Measurements from ENCODE around the gene ING5.

The ING5 gene

DNA sequence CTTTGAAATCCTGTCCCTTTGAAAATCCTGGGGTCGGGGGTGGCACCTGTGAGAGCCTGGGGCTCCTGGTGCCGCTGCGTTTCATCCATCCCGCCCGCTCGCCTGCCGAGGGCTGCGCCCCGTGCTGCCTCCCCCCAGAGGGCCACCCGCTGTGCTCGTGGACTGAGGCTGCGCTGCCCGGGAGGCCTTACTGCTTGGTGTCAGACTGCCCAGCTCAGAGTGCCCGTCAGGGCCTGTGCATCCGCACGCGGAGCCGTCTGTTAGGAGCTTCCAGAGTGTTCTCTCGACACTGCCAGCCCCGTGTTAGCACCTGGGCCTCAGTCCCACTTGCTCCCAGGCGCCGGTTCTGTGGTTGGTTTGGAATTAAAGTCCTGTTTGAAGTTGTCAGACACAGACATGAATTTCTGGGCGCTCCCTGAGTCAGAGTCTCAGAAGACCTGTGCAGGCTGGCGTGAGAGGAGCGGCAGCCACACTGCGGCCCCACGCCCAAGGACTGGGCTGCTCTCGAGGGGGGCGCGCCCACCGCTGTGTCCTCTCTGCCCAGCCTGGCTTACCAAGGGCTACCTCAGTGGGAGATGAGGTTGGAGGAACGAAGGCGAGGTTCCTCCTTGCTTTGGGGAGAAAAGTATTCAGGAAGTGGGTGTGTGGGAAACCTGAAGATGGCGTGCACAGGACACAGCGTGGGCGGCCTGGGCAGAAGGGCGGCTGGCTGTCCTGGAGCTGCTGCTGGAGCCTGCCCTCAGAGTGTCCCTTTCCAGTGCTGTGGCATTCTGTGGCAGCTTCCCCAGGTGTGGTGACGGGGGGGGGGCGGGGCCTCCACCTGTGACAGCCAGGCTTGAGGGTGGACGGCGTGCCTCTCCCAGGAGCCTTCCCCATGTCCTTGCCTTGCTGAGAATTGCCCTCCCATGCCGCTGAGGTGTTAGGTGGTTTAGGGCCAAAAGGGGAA lies 29.3 kb upstream of the ING5 start:
- no peak for DNase-seq (ENCODE audit: low spot score)

DNA sequence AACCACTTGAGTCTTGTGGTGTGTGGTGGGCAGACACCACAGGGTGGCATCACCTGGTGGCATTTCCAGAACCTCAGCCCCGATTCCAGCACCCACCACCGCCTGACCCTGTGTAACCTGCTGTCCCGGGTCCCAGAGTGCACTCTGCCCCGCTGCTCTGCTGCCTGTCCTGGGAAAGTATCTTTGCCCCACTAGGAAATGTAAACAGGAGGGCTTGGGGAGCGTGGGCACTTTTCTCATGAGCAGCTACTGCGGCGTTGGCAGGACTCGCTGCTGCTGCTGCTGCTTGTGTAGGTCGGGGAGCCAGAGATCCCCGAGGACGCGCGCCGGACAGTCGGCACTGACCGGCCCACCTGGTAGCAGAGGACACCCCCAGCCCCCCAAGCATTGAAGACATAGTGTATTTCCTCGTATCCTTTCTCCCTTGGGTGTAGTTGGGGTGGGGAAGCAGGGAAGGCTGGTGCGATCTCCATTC lies 28.6 kb upstream of the ING5 start:
- no peak for DNase-seq (ENCODE audit: low spot score)

DNA sequence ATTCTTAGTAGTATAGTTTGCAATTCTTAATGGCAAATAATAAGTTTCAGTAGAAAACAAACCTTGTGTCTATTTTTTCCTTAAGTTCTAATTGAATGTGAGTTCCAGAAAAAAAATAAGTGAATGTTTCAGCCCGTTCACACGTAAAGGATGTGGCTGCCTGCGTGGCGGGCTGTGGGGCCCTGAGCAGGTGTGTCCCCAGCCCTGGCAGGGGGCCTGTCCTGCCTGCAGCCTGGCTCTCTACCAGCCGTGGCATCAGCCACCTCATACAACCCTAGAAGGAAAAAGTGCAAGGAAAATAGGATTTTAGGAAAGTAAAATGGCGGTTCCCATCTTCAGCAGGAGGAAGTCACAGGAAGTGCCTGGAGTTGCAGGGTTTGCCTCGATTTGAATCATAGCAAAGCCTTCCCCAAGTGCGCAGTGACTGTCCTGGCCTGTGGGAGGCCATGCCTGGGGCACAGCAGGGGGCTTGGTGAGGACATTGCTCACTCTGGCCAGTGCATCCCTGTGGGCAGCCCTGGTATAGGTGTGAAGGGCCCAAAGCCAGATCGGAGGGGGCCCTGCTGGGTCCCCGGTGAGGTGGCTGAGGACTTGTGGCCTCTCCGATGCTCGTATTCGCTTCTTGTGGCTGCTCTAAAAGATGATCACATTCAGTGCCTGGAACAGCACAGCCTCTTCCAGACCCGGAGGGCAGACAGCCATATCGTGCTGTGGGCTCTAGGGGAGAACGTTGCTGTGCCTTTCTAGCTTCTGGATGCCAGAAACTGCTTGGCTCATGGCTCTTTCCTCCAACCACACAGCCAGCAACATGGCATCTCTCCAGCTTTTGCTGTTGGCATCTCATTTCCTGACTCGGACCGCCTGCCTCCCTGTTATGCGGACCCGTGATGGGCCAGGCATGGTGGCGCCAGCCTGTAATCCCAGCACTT lies 27.8 kb upstream of the ING5 start:
- no peak for DNase-seq (ENCODE audit: low spot score)

DNA sequence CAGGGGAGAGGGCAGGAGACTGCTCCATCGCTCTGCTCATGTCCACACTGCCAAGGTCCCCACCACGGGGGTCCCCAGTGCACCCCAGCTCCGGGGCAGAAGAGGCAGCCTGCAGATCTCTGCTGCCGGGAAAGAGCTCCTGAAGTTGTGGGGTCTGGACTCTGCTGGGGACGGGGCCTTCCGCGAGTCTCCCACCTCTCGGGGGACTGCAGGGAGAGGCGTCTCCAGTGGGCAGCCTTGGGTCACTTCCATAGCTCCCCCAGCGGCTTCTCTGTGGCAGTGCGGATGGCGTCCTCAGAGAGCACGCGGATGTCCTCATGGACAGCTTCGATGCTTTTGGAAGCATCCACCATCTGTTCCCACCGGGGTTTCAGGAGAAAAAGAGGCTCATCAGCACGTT lies 26.0 kb upstream of the ING5 start:
- DNase-seq (ENCODE audit: low spot score) = no peak

DNA sequence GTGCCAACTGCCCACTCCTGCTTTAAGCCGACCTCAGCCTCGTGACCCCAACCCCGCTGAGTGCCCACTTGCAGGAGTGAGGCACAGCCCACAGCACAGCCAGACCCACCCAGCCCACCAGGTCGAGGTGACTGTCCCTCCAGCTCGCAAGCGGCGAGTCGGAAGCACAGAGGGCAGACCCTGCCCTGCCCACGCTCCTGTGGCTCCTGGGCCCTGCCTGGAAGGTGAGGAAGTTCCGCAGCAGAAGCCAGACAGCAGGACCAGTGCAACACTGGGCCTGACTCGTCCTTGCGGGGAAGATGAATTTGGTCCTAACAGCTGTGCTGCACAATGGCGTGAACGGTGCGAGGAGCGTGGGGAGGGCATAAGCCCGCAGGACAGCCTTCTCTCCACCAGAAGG lies 25.2 kb upstream of the ING5 start:
- DNase-seq (ENCODE audit: low spot score) = no peak

DNA sequence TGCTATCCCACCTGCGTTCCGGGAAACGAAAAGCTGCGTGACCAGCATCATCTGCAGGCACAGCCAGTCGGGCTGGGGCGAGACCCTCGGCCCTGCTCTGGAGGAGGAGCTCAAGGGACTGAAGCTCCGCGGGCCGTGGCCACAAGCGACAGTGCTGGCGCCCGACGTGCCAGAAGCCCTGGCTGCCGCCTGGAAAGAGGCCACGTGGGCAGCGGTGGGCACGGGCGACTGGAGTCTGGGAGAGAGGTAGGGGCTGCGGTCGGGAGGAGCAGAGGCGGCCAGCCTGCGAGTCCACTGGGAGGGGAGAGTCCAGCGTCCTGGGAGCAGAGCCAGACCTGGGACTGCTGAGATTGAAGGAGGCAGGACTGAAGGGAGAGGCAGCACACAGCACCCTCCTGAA lies 24.4 kb upstream of the ING5 start:
- no peak for DNase-seq (ENCODE audit: low spot score)

DNA sequence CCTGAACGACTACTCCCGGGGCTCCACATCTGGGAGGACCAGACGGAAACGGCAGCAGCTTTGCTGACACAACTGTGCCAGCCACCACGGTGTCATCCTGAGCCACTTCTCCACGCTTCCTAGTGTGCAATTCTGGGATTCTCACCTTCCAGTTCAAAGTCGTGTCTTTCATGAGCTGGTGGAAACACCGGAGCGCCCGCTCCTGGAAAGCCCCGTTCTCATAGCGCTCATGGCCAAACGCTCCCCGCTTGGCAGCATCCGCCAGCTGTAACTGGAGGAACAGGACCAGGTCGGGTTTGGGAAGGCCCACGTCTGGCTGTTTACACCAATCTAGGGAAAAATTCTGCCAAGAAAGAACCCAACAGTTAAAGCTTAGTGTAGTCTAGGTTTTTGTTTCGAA lies 23.5 kb upstream of the ING5 start:
- DNase-seq (ENCODE audit: low spot score) = no peak

DNA sequence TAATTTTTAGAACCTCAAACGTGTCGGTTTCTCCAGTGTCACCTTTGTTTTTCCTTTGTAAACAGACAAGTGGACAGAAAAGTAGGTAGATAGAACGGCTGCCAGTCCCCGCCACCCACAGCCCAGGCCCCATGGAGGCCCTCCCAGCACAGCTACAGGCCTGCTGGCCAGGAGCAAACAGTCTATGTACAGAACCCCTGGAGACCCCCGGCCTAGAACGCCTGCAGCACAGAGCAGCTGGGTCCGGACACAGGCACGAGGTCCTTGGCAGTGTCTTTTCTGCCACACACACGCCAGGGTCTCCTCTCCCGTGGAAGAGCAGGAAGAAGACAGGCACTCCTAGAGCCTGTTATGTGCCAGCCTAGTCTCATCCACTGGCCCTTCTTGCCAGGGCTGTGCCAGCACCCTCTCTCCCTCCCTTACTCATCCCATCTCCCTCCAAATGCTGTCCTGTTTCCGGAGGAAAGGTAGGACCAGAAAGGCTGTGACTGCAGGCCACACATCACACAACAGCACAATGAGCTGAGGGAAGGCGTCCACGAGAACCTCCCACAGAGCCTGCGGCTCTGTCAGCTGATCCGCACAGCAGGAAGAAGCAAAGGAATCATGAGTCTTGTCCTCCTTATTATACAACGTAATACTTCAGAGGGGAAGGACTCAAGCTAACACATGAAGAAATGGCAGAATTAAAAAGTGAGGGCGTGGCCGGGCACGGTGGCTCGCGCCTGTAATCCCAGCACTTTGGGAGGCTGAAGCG lies 22.9 kb upstream of the ING5 start:
- DNase-seq (ENCODE audit: low spot score) = no peak

DNA sequence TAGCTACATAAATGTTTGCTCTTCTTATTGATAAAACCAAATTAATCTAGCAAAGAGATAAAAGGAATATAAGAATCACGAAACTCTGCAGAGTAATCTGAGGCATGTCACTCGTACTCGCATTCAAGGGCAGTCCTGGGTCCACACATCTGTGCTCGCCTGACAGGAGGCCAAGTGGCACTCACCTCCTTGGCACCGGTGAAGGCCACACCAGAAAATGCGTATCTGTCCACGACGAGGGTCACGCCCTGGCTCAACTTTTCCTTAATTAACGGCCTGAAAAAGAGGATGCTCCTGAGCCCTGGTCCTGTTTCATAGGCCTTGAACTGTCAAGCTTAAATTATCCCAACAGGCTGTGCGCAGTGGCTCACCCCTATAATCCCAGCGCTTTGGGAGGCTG lies 21.8 kb upstream of the ING5 start:
- DNase-seq (ENCODE audit: low spot score) = no peak

DNA sequence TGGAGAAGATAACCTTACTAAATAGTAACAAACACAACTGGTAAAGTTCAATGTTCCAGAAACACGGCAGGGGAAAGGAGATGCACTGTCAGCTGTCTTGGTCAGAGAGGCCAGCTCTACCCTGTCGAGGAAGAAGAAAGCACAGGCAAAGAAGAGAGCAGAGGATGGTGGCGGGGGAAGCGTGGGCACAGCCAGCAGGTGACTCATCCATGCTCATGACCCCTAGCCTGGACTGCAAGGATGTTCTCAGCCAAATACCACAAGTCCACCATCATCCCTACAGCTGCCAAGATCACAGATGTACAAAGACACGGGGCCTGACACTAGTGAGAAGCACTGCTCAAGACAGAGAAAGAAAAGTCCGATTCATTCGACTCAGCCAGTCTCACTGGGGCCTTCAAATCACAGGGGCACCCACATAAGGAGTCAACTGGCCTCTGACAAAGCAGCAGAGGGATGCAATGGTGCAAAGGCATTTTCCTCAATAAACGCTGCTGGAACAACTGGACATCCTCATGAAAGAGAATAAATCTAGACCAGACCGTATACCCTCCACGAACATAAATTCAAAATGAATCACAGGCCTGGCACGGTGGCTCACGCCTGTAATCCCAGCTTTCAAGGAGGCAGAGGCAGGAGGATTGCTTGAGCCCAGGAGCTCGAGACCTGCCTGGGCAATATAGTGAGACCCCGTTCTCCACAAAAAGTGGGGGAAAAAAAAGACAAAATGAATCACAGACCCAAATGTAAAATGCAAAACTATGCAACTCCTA lies 20.8 kb upstream of the ING5 start:
- DNase-seq (ENCODE audit: low spot score) = peak; percentile 92

DNA sequence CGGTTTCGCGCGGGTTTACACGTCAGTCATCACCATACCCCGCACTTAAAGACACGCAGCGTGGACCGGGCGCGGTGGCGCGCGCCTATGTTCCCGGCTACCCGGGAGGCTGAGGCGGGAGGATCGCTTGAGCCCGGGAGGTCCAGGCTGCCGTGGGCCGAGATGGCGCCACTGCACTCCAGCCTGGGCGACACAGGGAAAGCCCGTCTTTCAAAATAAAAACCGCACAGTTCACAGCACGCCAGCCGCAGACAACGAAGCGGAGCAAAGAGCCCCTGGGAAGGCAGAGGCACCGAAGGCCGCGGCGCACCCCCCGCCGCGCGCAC lies 15.6 kb upstream of the ING5 start:
- no peak for DNase-seq (ENCODE audit: low spot score)

DNA sequence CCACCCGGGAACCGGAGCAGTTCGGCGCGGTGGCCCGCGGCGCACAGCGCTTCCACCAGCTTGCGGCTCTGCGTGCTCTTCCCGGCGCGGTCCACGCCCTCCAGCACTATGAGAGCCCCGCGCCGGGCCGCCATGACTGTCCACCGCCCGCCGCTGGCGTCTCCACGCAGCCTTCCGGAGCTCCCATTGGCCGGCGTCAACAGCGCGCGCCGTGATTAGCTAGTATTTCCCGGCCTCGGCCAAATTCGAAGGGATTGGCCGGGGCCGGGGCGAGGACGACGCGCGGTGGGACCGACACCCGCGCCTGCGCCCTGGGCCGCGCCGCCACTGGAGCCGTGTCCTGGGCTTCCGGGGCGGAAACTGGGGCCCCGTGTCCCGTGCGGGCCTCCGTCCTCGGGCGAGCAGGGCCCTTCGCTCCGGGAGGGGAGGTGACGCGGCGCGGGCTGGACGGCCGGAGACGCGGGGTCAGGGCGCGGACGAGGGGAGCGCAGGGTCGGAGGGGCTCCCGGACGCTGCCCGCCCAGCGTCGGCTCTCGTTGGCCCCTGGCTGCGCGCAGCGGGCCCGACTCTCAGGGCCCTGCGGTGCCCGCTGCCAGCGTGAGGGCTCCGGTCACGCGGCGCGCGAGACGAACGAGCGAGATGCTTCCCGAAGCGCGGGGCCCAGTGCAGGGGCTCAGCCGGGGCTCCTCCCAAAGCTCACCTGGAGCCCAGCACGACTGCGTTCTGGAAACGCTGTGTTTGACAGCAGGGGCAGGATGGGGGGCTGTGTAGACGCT lies 15.0 kb upstream of the ING5 start, which contains the start of gene DTYMK:
Gene DTYMK, minus strand, starts transcription at position 166 of the 776 bp plus-strand sequence. Its CDS starts 32 bp downstream, at position 134.
- DNase-seq (ENCODE audit: low spot score) = peak; percentile 98

DNA sequence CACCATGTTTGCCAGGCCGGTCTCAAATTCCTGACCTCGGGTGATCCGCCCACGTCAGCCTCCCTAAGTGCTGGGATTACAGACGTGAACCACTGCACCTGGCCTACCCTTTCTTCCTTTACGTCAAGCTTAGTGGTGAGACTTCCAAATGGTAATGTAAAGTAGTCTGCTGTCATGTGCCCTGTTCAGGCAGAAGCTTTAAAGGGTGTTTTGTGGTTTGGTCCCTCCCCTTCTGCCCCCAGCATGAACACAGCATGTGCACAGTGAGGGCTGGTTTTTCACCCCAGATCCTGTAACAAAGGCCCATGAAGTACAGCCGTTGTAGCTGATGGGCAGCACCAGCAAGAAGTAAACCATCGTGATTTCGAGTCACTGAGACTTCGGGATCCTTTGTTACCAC lies 12.5 kb upstream of the ING5 start:
- DNase-seq (ENCODE audit: low spot score) = no peak

DNA sequence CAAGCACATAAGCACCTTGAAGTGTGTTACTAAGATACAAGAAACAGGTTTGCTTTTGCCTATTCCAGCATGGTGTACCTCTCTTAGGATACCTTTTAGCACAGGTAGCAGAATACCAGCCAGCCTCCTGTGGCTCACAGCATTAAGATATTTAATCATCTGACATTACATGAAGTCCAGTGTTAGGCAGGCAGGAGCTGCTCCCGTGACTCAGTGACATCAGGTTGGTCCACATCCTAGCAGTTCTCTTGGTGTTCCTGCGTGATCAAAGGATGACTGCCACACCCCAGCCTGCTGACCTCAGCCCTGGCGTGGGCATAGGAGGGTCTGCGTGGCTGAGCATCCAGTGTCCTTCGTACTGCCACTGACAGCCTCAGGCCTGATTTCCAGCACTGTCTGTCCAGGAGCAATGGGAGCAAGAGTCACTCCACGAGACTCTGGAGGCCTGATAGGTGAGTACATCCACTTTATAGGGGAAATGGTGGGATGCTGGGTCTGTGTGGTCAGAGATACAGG lies 11.6 kb upstream of the ING5 start:
- DNase-seq (ENCODE audit: low spot score) = no peak

DNA sequence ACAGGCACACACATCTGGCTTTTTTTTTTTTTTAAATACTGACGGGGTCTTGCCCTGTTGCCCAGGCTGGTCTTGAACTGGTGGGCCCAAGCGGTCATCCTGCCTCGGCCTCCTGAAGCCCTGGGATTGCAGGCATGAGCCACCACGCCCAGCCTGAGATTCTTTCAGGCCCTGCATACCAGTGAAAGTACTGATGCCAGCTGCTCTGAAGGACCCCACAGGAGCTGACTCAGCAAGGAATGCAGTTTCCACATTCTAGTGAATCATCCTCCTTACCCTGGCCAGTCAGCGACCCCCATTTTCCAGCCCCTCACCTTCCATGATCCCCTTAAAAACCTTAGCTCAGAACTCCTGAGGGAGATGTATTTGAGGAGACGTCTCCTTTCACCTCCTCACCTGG lies 9.4 kb upstream of the ING5 start:
- no peak for DNase-seq (ENCODE audit: low spot score)

DNA sequence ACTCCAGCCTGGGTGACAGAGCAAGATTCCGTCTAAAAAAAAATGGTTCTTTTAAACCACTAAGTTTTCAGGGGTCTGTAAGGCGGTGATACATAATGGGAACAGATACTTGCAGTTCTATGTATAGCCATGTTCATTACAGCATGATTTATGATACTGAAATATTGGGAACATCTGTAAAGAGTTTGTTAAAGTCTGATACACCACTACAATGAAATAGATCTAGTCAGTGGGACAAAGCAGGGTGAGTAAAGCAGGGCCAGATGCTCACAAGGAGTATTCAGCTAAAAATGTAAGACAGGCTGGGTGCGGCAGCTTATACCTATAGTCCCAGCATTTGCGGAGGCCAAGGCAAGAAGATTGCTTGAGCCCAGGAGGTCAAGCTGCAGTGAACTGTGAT lies 6.2 kb upstream of the ING5 start:
- DNase-seq (ENCODE audit: low spot score) = no peak

DNA sequence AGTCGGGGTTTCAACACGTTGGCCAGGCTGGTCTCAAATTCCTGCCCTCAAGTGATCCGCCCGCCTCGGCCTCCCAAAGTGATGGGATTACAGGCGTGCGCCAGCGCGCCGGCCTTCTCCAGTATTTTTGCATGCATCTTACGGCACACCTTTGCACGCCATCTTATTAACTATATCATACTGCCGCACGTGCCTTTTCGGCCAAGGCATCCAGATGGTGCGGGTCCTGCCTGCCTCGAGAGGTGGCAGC lies 765 bp upstream of the ING5 start:
- DNase-seq (ENCODE audit: low spot score) = no peak

DNA sequence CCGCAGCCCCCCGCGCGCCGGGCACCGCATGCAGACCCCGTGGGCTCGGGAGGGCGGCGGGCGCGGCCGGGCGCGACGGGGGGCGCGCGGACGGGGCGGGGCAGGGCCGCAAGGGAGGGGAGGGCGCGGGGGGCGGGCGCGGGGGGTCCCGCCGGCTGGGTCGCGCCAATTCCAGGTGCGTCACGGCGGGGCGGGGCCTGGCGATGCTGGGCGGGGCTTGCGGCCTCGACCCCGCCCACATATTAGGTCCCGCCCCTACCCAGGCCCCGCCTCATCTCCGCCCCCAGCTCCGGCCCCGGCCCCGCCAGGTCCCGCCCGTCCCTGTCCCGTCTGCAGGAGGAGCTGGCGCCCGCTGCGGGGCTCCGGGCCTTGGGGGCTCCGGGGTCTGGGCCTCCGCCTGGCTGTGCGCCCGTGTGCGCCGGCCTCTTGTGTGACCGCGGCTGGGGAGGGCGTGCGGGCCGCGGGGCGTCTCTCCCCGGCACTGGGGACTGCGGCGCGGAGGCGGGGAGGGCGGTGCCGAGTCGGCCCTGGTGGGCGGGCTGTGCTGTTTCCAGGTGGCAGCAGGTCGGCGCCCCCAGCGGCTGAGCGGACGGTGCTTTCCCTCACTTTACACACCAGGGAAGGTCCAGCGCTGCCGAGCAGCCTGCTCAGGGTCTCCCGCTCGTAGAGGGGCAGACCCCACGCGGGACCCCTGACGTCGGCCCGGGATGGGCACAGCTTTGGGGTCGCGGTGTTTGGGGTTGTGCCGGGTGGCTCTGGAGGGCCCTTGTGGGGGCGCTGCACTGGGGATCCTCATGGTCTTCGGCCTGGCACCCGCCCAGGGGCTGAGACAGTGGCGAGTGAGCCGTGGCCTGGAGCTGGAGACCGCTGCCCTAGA lies 554 bp downstream of the ING5 start:
- DNase-seq (ENCODE audit: low spot score) = peak; percentile 77

DNA sequence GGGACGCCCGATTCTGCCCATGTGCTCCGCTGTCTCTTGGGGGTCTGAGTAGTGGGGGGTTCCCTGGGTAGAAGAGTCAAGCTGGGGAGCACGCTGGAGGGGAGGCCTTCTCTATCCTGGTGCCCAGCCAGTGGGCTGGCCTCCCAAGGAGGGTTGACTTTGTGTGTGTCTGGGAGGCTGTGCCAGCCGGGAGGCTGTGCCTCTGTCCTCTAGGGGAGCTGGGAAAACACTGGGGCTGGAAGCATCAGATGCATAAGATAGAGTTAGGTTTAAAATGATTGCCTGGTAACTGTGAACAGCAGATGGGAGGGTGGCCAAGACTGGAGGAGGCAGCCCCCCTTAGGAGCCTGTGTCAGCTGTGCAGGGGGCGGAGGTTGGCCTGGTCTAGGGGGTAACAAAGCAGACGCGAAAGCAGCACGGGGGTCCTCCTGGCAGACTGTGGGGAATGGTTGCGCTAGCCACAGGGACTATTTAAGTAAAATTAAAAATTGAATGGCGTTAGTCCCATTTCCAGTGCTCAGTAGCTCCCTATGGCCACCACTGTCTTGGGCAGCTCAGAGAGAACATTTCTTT lies 1.3 kb downstream of the ING5 start:
- peak; percentile 20 for DNase-seq (ENCODE audit: low spot score)
